Vagina (tissue), 2 donors: ENCODE measurements around the gene CCDC47.

Experiments used
- CTCF ChIP-seq, 3 experiments: fragments of 450-650 bp in 2 of 3; fragments of 200-600 bp in 1 of 3; sonication (generic) in 1 of 3; IDR thresholded peaks; one replicate each; pipeline ENCODE4 v1.5.1; 2017 to 2019; ENCODE audit warnings: antibody characterized with exemption in 3 of 3, mild to moderate bottlenecking in 2 of 3, moderate library complexity in 2 of 3
- POLR2A ChIP-seq, 2 donors: fragments of 450-650 bp; IDR thresholded peaks; one replicate each; pipeline ENCODE4 v1.6.1; 2017; ENCODE audit warnings: antibody characterized with exemption in 2 of 2, mild to moderate bottlenecking in 2 of 2, moderate library complexity in 2 of 2

GRCh38 chr17:63696381-63696961 lies 76.9 kb downstream of the CCDC47 start:
- TF ChIP-seq CTCF (IDR thresholded peaks at IDR 0.05) (no peak), POLR2A (IDR thresholded peaks at IDR 0.05) (no peak)
